HCT116 (cell line): ENCODE measurements around the gene EIPR1. TPM values are rescaled to one million over a fixed set of nuclear protein-coding genes. Genes with fewer than 3 reads are reported as not detected.

Experiments used
- ATAC-seq: fragments of 200-7000 bp; cut with Tn5 transposase; 2 replicates; pipeline ENCODE4 v1.9.1; 2020; ENCODE audit warnings: mild to moderate bottlenecking, moderate library complexity
- BruUV-seq: library from RNA; stranded (reverse); fragments of 400-500 nt; replicated peaks from 2 replicates; lab custom pipeline; 2021; lab: Mats Ljungman, UMichigan
- CTCF ChIA-PET: fragments of 300-600 bp; sonication (Branson Sonifier 250); formaldehyde crosslinking; loops from one replicate; lab custom pipeline; 2021; ENCODE audit warnings: antibody characterized with exemption; lab: Charles Lee
- POLR2A ChIA-PET: fragments of 300-600, 350-600 bp; sonication (Branson Sonifier 250); formaldehyde crosslinking; loops from one replicate; lab custom pipeline; 2021; ENCODE audit warnings: antibody characterized with exemption; lab: Charles Lee
- RAD21 ChIA-PET, 2 experiments: fragments of 300-600 bp; sonication (Branson Sonifier 250); formaldehyde crosslinking; loops; one replicate each; lab custom pipeline; 2023; ENCODE audit warnings: low total read pairs in 2 of 2; ENCODE audit not compliant: uncharacterized antibody in 2 of 2, unreplicated experiment in 2 of 2, low non-redundant PET in 1 of 2; lab: Charles Lee
- DNase-seq: peaks from one replicate; pipeline ENCODE4 v3.0.0-alpha.2; 2010; ENCODE audit warnings: low read depth, low spot score
- H2AFZ ChIP-seq: fragments of 200-600 bp; shearing (Covaris generic), sonication (generic); 2 replicates; pipeline ENCODE4 v1.6.1; 2017; ENCODE audit warnings: low read depth, mixed run types, mixed read lengths, antibody characterized with exemption, low read length; ENCODE audit not compliant: poor library complexity, severe bottlenecking
- H3K27ac ChIP-seq: 2 replicates; pipeline ENCODE4 v1.5.1; 2012; ENCODE audit warnings: low read depth, low read length
- H3K27me3 ChIP-seq: fragments of 200-600 bp; sonication (generic); 2 replicates; pipeline ENCODE4 v1.6.1; 2016; ENCODE audit warnings: mixed run types, low read length, mixed read lengths; ENCODE audit not compliant: insufficient read depth
- H3K36me3 ChIP-seq, 2 experiments: fragments of 200-500 bp in 1 of 2; fragments of 200-600 bp in 1 of 2; sonication (Bioruptor generic) in 1 of 2; sonication (generic) in 1 of 2; 2 replicates each; pipeline versions ENCODE4 v1.5.1 to v1.6.1; 2014 to 2016; ENCODE audit warnings: low read length in 2 of 2, inconsistent platforms in 1 of 2, mixed read lengths in 1 of 2, mixed run types in 1 of 2; ENCODE audit not compliant: insufficient read depth in 2 of 2, control insufficient read depth in 1 of 2
- H3K4me1 ChIP-seq, 2 experiments: fragments of 200-600 bp in 1 of 2; sonication (generic) in 1 of 2; 2 replicates each; pipeline versions ENCODE4 v1.5.1 to v1.6.1; 2012 to 2017; ENCODE audit warnings: low read length in 2 of 2, inconsistent platforms in 1 of 2, mild to moderate bottlenecking in 1 of 2, mixed read lengths in 1 of 2, mixed run types in 1 of 2, moderate library complexity in 1 of 2; ENCODE audit not compliant: insufficient read depth in 2 of 2, control insufficient read depth in 1 of 2
- H3K4me2 ChIP-seq: fragments of 200-600 bp; sonication (generic); 2 replicates; pipeline ENCODE4 v1.6.1; 2017; ENCODE audit warnings: mixed run types, low read length, mixed read lengths
- H3K4me3 ChIP-seq, 2 experiments: fragments of 200-600 bp in 1 of 2; sonication (generic) in 1 of 2; replicated peaks in 1 of 2; 2 replicates each; pipeline ENCODE4 v1.5.1; 2011 to 2016; ENCODE audit warnings: low read length in 2 of 2, control low read depth in 1 of 2, low read depth in 1 of 2, mild to moderate bottlenecking in 1 of 2, mixed read lengths in 1 of 2, mixed run types in 1 of 2
- H3K79me2 ChIP-seq: fragments of 200-600 bp; sonication (generic); 2 replicates; pipeline ENCODE4 v1.6.1; 2017; ENCODE audit warnings: mild to moderate bottlenecking, mixed run types, low read length, moderate library complexity, mixed read lengths; ENCODE audit not compliant: insufficient read depth
- H3K9ac ChIP-seq: fragments of 200-600 bp; sonication (generic); 2 replicates; pipeline ENCODE4 v1.6.1; 2016; ENCODE audit warnings: low read length, mixed read lengths
- H3K9me2 ChIP-seq: fragments of 200-600 bp; sonication (generic), shearing (Covaris generic); 2 replicates; pipeline ENCODE4 v1.6.1; 2017; ENCODE audit warnings: mixed run types, mild to moderate bottlenecking, moderate library complexity; ENCODE audit not compliant: insufficient read depth
- H3K9me3 ChIP-seq, 2 experiments: fragments of 200-500 bp in 1 of 2; fragments of 200-600 bp in 1 of 2; sonication (Bioruptor generic) in 1 of 2; sonication (generic) in 1 of 2; 2 replicates each; pipeline ENCODE4 v1.6.1; 2014 to 2017; ENCODE audit warnings: low read length in 2 of 2, mixed read lengths in 2 of 2, inconsistent platforms in 1 of 2, low read depth in 1 of 2, mild to moderate bottlenecking in 1 of 2, mixed run types in 1 of 2, moderate library complexity in 1 of 2; ENCODE audit not compliant: control insufficient read depth in 1 of 2, insufficient read depth in 1 of 2
- H4K20me1 ChIP-seq: fragments of 200-600 bp; sonication (generic), shearing (Covaris generic); 2 replicates; pipeline ENCODE4 v1.6.1; 2017; ENCODE audit warnings: mixed run types, mild to moderate bottlenecking, moderate library complexity; ENCODE audit not compliant: insufficient read depth
- CBX3 ChIP-seq: IDR thresholded peaks from 2 replicates; pipeline ENCODE4 v1.6.1; 2012; ENCODE audit warnings: low read depth
- CTCF ChIP-seq, 3 experiments: fragments of 200-600 bp in 1 of 3; sonication (generic) in 1 of 3; IDR thresholded peaks in 2 of 3; conservative IDR thresholded peaks in 1 of 3; 2 replicates each; pipeline ENCODE4 v1.5.1; 2012 to 2017; ENCODE audit warnings: low read depth in 2 of 3, low read length in 2 of 3, antibody characterized with exemption in 1 of 3, borderline replicate concordance in 1 of 3, control low read depth in 1 of 3, mild to moderate bottlenecking in 1 of 3, mixed read lengths in 1 of 3, mixed run types in 1 of 3, moderate library complexity in 1 of 3; ENCODE audit not compliant: insufficient read depth in 1 of 3
- ELF1 ChIP-seq: IDR thresholded peaks from 2 replicates; pipeline ENCODE4 v1.6.1; 2012; ENCODE audit warnings: low read depth, borderline replicate concordance
- EZH2 ChIP-seq: fragments of 200-600 bp; sonication (generic); IDR thresholded peaks from 2 replicates; pipeline ENCODE4 v1.6.1; 2017; ENCODE audit warnings: antibody characterized with exemption, mixed run types
- EZH2phosphoT487 ChIP-seq: fragments of 200-600 bp; IDR thresholded peaks from 2 replicates; pipeline ENCODE4 v1.6.1; 2018; ENCODE audit warnings: antibody characterized with exemption, borderline replicate concordance
- JUND ChIP-seq: IDR thresholded peaks from 2 replicates; pipeline ENCODE4 v1.6.1; 2012
- POLR2AphosphoS5 ChIP-seq: IDR thresholded peaks from 2 replicates; pipeline ENCODE4 v1.6.1; 2011; ENCODE audit warnings: mild to moderate bottlenecking, low read depth, low read length, moderate library complexity
- RAD21 ChIP-seq: IDR thresholded peaks from 2 replicates; pipeline ENCODE4 v1.6.1; 2012; ENCODE audit warnings: low read depth, mild to moderate bottlenecking
- REST ChIP-seq: IDR thresholded peaks from 2 replicates; pipeline ENCODE4 v1.6.1; 2012; ENCODE audit warnings: low read depth
- SP1 ChIP-seq: IDR thresholded peaks from 2 replicates; pipeline ENCODE4 v1.6.1; 2012; ENCODE audit warnings: low read depth
- SRF ChIP-seq: IDR thresholded peaks from 2 replicates; pipeline ENCODE4 v1.6.1; 2012; ENCODE audit warnings: low read depth
- TCF7L2 ChIP-seq: IDR thresholded peaks from 2 replicates; pipeline ENCODE4 v1.7.0; 2011; ENCODE audit warnings: borderline replicate concordance, inconsistent platforms; ENCODE audit not compliant: insufficient read depth, insufficient read length; ENCODE audit errors: extremely low read depth
- ZNF274 ChIP-seq: fragments of 200-500 bp; sonication (Bioruptor generic); IDR thresholded peaks from 2 replicates; pipeline ENCODE4 v1.6.1; 2014; ENCODE audit warnings: mild to moderate bottlenecking, low read depth, low read length, inconsistent platforms
- intact Hi-C: fragments of 100-400 bp; cut with micrococcal nuclease; formaldehyde crosslinking; loops from 2 replicates; pipeline ENCODE4 v1.10.0; 2022
- total RNA-seq: library from RNA; stranded (reverse); gene quantifications from one replicate; pipeline ENCODE4 v1.2.1, GENCODE V29; 2021; ENCODE audit not compliant: unreplicated experiment
- TF ChIP-seq, protein P1 (sequence below): IDR thresholded peaks from 2 replicates; pipeline ENCODE4 v1.6.1; 2012
- TF ChIP-seq, protein P2 (sequence below): IDR thresholded peaks from 2 replicates; pipeline ENCODE4 v1.6.1; 2011; ENCODE audit warnings: mild to moderate bottlenecking, low read length, moderate library complexity; ENCODE audit not compliant: insufficient replicate concordance; ENCODE audit errors: extremely low read depth

Gene EIPR1
- total RNA-seq, 1 experiment from 2014 or later = 36.9 TPM

DNA sequence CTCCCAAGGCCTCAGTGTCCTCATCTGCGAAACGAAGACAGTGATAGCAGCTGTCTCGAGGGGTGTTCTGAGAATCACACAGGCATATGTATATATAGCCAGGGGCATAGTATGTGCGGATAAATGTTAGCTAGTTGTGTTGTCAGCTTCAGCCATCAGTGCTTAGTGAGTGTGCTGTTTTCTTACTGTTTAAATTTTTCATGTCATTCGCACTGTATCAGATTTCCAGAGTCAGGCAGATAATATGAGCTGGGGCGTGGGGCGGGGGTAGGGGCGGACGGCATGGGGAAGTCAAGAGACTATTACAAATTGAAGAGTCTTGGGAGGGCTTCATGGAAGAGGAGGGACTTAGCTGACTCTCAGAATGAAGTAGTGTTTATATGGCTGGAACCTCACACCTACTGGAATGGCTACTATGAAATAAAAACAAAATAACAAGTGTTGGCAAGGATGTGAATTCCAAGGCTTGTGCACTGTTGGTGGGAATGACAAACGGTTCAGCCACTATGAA lies 8.9 kb upstream of the EIPR1 start:
- H3K4me1 ChIP-seq = no peaks in the 10 kb centered on the region
- intact Hi-C loops = no loop called here
- H3K27me3 ChIP-seq = no peaks in the 10 kb centered on the region
- H3K4me3 ChIP-seq = no peak overlapping the region
- no peak overlapping the region for H3K9ac ChIP-seq
- H4K20me1 ChIP-seq = no peaks in the 10 kb centered on the region; the same call in 1 of the 2 replicates
- H2AFZ ChIP-seq = no peak overlapping the region
- H3K9me2 ChIP-seq = no peaks in the 10 kb centered on the region
- peaks cover 43% of the 10 kb centered on the region for H3K79me2 ChIP-seq
- CTCF ChIA-PET = no interaction called here
- BruUV-seq = no TSS peak
- TF ChIP-seq EZH2 = no peak
- TF ChIP-seq, protein P1, sequence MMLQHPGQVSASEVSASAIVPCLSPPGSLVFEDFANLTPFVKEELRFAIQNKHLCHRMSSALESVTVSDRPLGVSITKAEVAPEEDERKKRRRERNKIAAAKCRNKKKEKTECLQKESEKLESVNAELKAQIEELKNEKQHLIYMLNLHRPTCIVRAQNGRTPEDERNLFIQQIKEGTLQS = no peak
- no peak for TF ChIP-seq JUND
- no peak for TF ChIP-seq TCF7L2
- TF ChIP-seq, protein P2, sequence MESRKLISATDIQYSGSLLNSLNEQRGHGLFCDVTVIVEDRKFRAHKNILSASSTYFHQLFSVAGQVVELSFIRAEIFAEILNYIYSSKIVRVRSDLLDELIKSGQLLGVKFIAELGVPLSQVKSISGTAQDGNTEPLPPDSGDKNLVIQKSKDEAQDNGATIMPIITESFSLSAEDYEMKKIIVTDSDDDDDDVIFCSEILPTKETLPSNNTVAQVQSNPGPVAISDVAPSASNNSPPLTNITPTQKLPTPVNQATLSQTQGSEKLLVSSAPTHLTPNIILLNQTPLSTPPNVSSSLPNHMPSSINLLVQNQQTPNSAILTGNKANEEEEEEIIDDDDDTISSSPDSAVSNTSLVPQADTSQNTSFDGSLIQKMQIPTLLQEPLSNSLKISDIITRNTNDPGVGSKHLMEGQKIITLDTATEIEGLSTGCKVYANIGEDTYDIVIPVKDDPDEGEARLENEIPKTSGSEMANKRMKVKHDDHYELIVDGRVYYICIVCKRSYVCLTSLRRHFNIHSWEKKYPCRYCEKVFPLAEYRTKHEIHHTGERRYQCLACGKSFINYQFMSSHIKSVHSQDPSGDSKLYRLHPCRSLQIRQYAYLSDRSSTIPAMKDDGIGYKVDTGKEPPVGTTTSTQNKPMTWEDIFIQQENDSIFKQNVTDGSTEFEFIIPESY = no peak
- TF ChIP-seq SP1 = no peak
- no peak for TF ChIP-seq ELF1
- no peak for TF ChIP-seq POLR2AphosphoS5
- no peak for TF ChIP-seq REST
- TF ChIP-seq RAD21 = no peak
- TF ChIP-seq EZH2phosphoT487 = no peak
- TF ChIP-seq SRF = no peak
- TF ChIP-seq CTCF (IDR thresholded peaks at IDR 0.05 in 2 of 3, conservative IDR thresholded peaks at IDR 0.05 in 1 of 3; ENCODE audit: borderline replicate concordance in 1 of 3, insufficient read depth in 1 of 3, low read depth in 2 of 3, low read length in 2 of 3) = no peak
- TF ChIP-seq CBX3 = no peak
- no peak for TF ChIP-seq ZNF274
- TF ChIP-seq, all 23 proteins: peak for 0
- no peak for ATAC-seq
- ChIA-PET RAD21 (no interaction called here), POLR2A (interaction anchor here (0.7 kb wide), 1 partner anchor 9 kb away, joined by 7 read pairs; no protein-coding TSS in a partner anchor)
- DNase-seq = no peak
- no peak overlapping the region for H3K4me2 ChIP-seq
- no peaks in the 10 kb centered on the region for H3K9me3 ChIP-seq
- H3K27ac ChIP-seq = no peak overlapping the region
- H3K36me3 ChIP-seq = peaks cover 15 to 18% of the 10 kb centered on the region in 2 experiments; a peak in 3 of 4 replicates
